Activated CD4-positive, CD25-positive, alpha-beta regulatory T cell (primary cell): Measurements from ENCODE around the gene CAPN2.

Source experiments
- DNase-seq, 4 experiments: peaks; one replicate each; lab custom pipeline; 2025; lab: John Stamatoyannopoulos, UW

Gene CAPN2

GRCh38 chr1:223761411-223761810 is 49.1 kb downstream of the CAPN2 start:
- no peak for DNase-seq

- DNase-seq, result no peak
Observed at GRCh38 chr1:223763251-223763650, 50.9 kb downstream of the CAPN2 start.

GRCh38 chr1:223763881-223764280 is 51.5 kb downstream of the CAPN2 start:
- DNase-seq, result no peak

GRCh38 chr1:223765036-223765718 is 52.8 kb downstream of the CAPN2 start:
- no peak for DNase-seq

- DNase-seq, result no peak
Observed at GRCh38 chr1:223765719-223766340, 53.5 kb downstream of the CAPN2 start.

GRCh38 chr1:223770621-223771315 is 58.4 kb downstream of the CAPN2 start:
- DNase-seq, result no peak

- DNase-seq, result no peak
Observed at GRCh38 chr1:223771469-223771813, 59.1 kb downstream of the CAPN2 start.

- DNase-seq, result no peak
Observed at GRCh38 chr1:223771814-223772770, 59.8 kb downstream of the CAPN2 start.

GRCh38 chr1:223772771-223773160 is 60.4 kb downstream of the CAPN2 start:
- no peak for DNase-seq

GRCh38 chr1:223774134-223774814 is 61.9 kb downstream of the CAPN2 start:
- no peak for DNase-seq

GRCh38 chr1:223775054-223775453 is 62.7 kb downstream of the CAPN2 start:
- DNase-seq, result no peak

- no peak for DNase-seq
Observed at GRCh38 chr1:223775711-223776074, 63.4 kb downstream of the CAPN2 start.

GRCh38 chr1:223776075-223776814 is 63.9 kb downstream of the CAPN2 start:
- no peak for DNase-seq

GRCh38 chr1:223776826-223777454 is 64.6 kb downstream of the CAPN2 start:
- no peak for DNase-seq

GRCh38 chr1:223780318-223780717 is 68.0 kb downstream of the CAPN2 start:
- DNase-seq, result no peak

GRCh38 chr1:223780949-223781348 is 68.6 kb downstream of the CAPN2 start:
- no peak for DNase-seq

- DNase-seq, result no peak
Observed at GRCh38 chr1:223783676-223784075, 71.3 kb downstream of the CAPN2 start.

GRCh38 chr1:223784541-223784940 is 72.2 kb downstream of the CAPN2 start:
- DNase-seq, result no peak

- no peak for DNase-seq
Observed at GRCh38 chr1:223785808-223786207, 73.5 kb downstream of the CAPN2 start.

GRCh38 chr1:223788746-223789415 is 76.5 kb downstream of the CAPN2 start:
- no peak for DNase-seq
